GM12878 (cell line): ENCODE measurements around the gene EPB41L2. TPM values are rescaled to one million over a fixed set of nuclear protein-coding genes. Genes with fewer than 3 reads are reported as not detected.

Source experiments
- ASH2L ChIP-seq: fragments of 300-600, 200-600 bp; sonication (generic); IDR thresholded peaks from 2 replicates; pipeline ENCODE4 v1.6.1; 2017; ENCODE audit warnings: low read depth, mild to moderate bottlenecking, borderline replicate concordance
- BCLAF1 ChIP-seq: fragments of 450-650 bp; IDR thresholded peaks from 2 replicates; pipeline ENCODE4 v1.6.1; 2017; ENCODE audit warnings: antibody characterized with exemption, mild to moderate bottlenecking, moderate library complexity
- CBX5 ChIP-seq: sonication (generic); IDR thresholded peaks from 2 replicates; pipeline ENCODE4 v1.6.1; 2016; ENCODE audit warnings: low read depth, moderate library complexity, mild to moderate bottlenecking, inconsistent platforms
- LARP7 ChIP-seq: fragments of 450-650 bp; IDR thresholded peaks from 2 replicates; pipeline ENCODE4 v1.6.1; 2017; ENCODE audit warnings: mild to moderate bottlenecking
- MAX ChIP-seq: IDR thresholded peaks from 2 replicates; pipeline ENCODE4 v1.6.1; 2012; ENCODE audit warnings: low read depth, low read length, improper control_type of control experiment
- NFXL1 ChIP-seq: fragments of 450-650 bp; IDR thresholded peaks from 2 replicates; pipeline ENCODE4 v1.6.1; 2017; ENCODE audit warnings: antibody characterized with exemption, mild to moderate bottlenecking, borderline replicate concordance
- NFYA ChIP-seq: IDR thresholded peaks from 2 replicates; pipeline ENCODE4 v1.6.1; 2011; ENCODE audit warnings: low read depth, mild to moderate bottlenecking, low read length, improper control_type of control experiment, borderline replicate concordance
- SP1 ChIP-seq: IDR thresholded peaks from one replicate; pipeline ENCODE4 v1.6.1; 2011; ENCODE audit warnings: low read depth, low read length
- YY1 ChIP-seq: IDR thresholded peaks from 2 replicates; pipeline ENCODE4 v1.6.1; 2011; ENCODE audit warnings: low read depth, mild to moderate bottlenecking, low read length
- polyA plus RNA-seq, 11 experiments: library from polyadenylated mRNA; depleted of rRNA in 4 of 11; unstranded in 6 of 11; stranded (reverse) in 5 of 11; fragments of >200 nt; fragmentation: Nextera tagmentation in 4 of 11; fragmentation: Illumina TruSeq in 1 of 11; extraction: Ambion mirVana in 4 of 11; extraction: Trizol in 1 of 11; gene quantifications; 1 replicate in 1 of 11; 2 replicates in 10 of 11; pipeline versions ENCODE4 v1.2.1 to v1.2.3, GENCODE V29; 2011 to 2016; ENCODE audit warnings: inconsistent platforms in 2 of 11, missing spikeins in 2 of 11, low read depth in 1 of 11
- total RNA-seq, 4 experiments: library from RNA; depleted of rRNA in 3 of 4; stranded (reverse); fragments of >200 nt in 3 of 4; fragmentation: Illumina TruSeq in 1 of 4; extraction: Trizol in 1 of 4; gene quantifications; 2 replicates each; pipeline versions ENCODE4 v1.2.1 to v1.2.3, GENCODE V29; 2013 to 2021
- TF ChIP-seq, protein P1 (sequence below): fragments of 450-650 bp; formaldehyde crosslinking; IDR thresholded peaks from 2 replicates; pipeline ENCODE4 v1.4.0; 2020; ENCODE audit warnings: mild to moderate bottlenecking, moderate library complexity

Gene EPB41L2
- total and polyA plus RNA-seq, 10 of the 15 experiments (the other 5 are each of a cell fraction or from before 2014, with no cell fraction given), result 7.4 to 41.6 (median 19.0) TPM

- TF ChIP-seq, protein P1, sequence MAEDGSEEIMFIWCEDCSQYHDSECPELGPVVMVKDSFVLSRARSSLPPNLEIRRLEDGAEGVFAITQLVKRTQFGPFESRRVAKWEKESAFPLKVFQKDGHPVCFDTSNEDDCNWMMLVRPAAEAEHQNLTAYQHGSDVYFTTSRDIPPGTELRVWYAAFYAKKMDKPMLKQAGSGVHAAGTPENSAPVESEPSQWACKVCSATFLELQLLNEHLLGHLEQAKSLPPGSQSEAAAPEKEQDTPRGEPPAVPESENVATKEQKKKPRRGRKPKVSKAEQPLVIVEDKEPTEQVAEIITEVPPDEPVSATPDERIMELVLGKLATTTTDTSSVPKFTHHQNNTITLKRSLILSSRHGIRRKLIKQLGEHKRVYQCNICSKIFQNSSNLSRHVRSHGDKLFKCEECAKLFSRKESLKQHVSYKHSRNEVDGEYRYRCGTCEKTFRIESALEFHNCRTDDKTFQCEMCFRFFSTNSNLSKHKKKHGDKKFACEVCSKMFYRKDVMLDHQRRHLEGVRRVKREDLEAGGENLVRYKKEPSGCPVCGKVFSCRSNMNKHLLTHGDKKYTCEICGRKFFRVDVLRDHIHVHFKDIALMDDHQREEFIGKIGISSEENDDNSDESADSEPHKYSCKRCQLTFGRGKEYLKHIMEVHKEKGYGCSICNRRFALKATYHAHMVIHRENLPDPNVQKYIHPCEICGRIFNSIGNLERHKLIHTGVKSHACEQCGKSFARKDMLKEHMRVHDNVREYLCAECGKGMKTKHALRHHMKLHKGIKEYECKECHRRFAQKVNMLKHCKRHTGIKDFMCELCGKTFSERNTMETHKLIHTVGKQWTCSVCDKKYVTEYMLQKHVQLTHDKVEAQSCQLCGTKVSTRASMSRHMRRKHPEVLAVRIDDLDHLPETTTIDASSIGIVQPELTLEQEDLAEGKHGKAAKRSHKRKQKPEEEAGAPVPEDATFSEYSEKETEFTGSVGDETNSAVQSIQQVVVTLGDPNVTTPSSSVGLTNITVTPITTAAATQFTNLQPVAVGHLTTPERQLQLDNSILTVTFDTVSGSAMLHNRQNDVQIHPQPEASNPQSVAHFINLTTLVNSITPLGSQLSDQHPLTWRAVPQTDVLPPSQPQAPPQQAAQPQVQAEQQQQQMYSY (CRISPR knock-in tag), result no peak
- no peak for TF ChIP-seq NFXL1
- no peak for TF ChIP-seq CBX5
- no peak for TF ChIP-seq NFYA
- TF ChIP-seq SP1, result no peak
- no peak for TF ChIP-seq ASH2L
- no peak for TF ChIP-seq BCLAF1
- TF ChIP-seq YY1, result no peak
- TF ChIP-seq LARP7, result no peak
- no peak for TF ChIP-seq MAX
These were observed 113.5 kb downstream of the EPB41L2 start (continued) for GRCh38 chr6:130949553-130949952.
